HFFc6 (cell line): ENCODE measurements around the gene AATK. TPM values are rescaled to one million over a fixed set of nuclear protein-coding genes. Genes with fewer than 3 reads are reported as not detected.

Experiments
- DNase-seq: peaks from one replicate; pipeline ENCODE4 v3.0.0-alpha.2; 2018
- H3K27ac Mint-ChIP-seq: 2 replicates; pipeline ENCODE4 v1.8.0; 2020; ENCODE audit warnings: mild to moderate bottlenecking, mixed read lengths
- H3K27me3 Mint-ChIP-seq: 2 replicates; pipeline ENCODE4 v1.8.0; 2021; ENCODE audit warnings: mild to moderate bottlenecking, moderate library complexity, mixed read lengths; ENCODE audit not compliant: insufficient read depth
- H3K36me3 Mint-ChIP-seq: 2 replicates; pipeline ENCODE4 v1.8.0; 2021; ENCODE audit warnings: low read depth, mixed read lengths
- H3K4me1 Mint-ChIP-seq: 2 replicates; pipeline ENCODE4 v1.8.0; 2020; ENCODE audit warnings: low read depth, mixed read lengths
- H3K4me3 Mint-ChIP-seq: 2 replicates; pipeline ENCODE4 v1.8.0; 2020; ENCODE audit warnings: mild to moderate bottlenecking, moderate library complexity, mixed read lengths
- H3K9me3 Mint-ChIP-seq: 2 replicates; pipeline ENCODE4 v1.8.0; 2020; ENCODE audit warnings: mild to moderate bottlenecking, mixed read lengths
- CTCF ChIP-seq: fragments of 200-600 bp; sonication (generic); IDR thresholded peaks from 2 replicates; pipeline ENCODE4 v1.5.0; 2021; ENCODE audit warnings: antibody characterized with exemption, mild to moderate bottlenecking
- total RNA-seq, 6 experiments: library from RNA; stranded (reverse); fragmentation: NEBNext Ultra II Directional; extraction: Animal tissue kit (Norgen Biotek cat#: 25700); gene quantifications; 2 replicates in 1 of 6; 3 replicates in 5 of 6; pipeline ENCODE4 v1.2.3, GENCODE V29; 2021

The AATK gene
- total RNA-seq, 6 experiments from 2014 or later: 0.15 to 0.59 (median 0.38) TPM

- DNase-seq: no peak
- TF ChIP-seq CTCF: no peak
- Mint-ChIP-seq H3K27ac (no peak overlapping the region), H3K4me3 (no peak overlapping the region), H3K36me3 (no peaks in the 10 kb centered on the region; the same call in 1 of the 2 replicates), H3K4me1 (no peaks in the 10 kb centered on the region), H3K27me3 (peaks cover 25% of the 10 kb centered on the region), H3K9me3 (peaks cover 5% of the 10 kb centered on the region; the same call in 1 of the 2 replicates)
Measured at GRCh38 chr17:81143717-81144422, 22.2 kb downstream of the AATK start.

GRCh38 chr17:81143200-81143527 is 22.9 kb downstream of the AATK start:
- TF ChIP-seq CTCF: no peak
- no peak overlapping the region for H3K27ac Mint-ChIP-seq
- H3K4me3 Mint-ChIP-seq: no peak overlapping the region
- no peaks in the 10 kb centered on the region; the same call in 1 of the 2 replicates for H3K36me3 Mint-ChIP-seq
- H3K9me3 Mint-ChIP-seq: peaks cover 12% of the 10 kb centered on the region
- H3K27me3 Mint-ChIP-seq: peaks cover 20% of the 10 kb centered on the region
- no peak for DNase-seq
- no peaks in the 10 kb centered on the region for H3K4me1 Mint-ChIP-seq

- Mint-ChIP-seq H3K27me3 (peaks cover 17% of the 10 kb centered on the region), H3K4me3 (no peak overlapping the region), H3K36me3 (no peaks in the 10 kb centered on the region; the same call in 1 of the 2 replicates), H3K4me1 (no peaks in the 10 kb centered on the region), H3K9me3 (peaks cover 18% of the 10 kb centered on the region), H3K27ac (no peak overlapping the region)
- DNase-seq: peak; percentile 57
- peak; percentile 82 for TF ChIP-seq CTCF
Measured at GRCh38 chr17:81142301-81143199, 23.5 kb downstream of the AATK start.

GRCh38 chr17:81140695-81141094 is 25.3 kb downstream of the AATK start:
- no peak overlapping the region for H3K27ac Mint-ChIP-seq
- H3K4me1 Mint-ChIP-seq: no peaks in the 10 kb centered on the region
- no peaks in the 10 kb centered on the region; the same call in 1 of the 2 replicates for H3K36me3 Mint-ChIP-seq
- peaks cover 13% of the 10 kb centered on the region for H3K27me3 Mint-ChIP-seq
- no peak overlapping the region for H3K4me3 Mint-ChIP-seq
- no peak for DNase-seq
- peaks cover 19% of the 10 kb centered on the region for H3K9me3 Mint-ChIP-seq
- TF ChIP-seq CTCF: no peak

- H3K9me3 Mint-ChIP-seq: peaks cover 19% of the 10 kb centered on the region
- no peak overlapping the region for H3K4me3 Mint-ChIP-seq
- H3K27ac Mint-ChIP-seq: no peak overlapping the region
- DNase-seq: no peak
- H3K4me1 Mint-ChIP-seq: no peaks in the 10 kb centered on the region
- TF ChIP-seq CTCF: no peak
- H3K36me3 Mint-ChIP-seq: no peaks in the 10 kb centered on the region; the same call in 1 of the 2 replicates
- peaks cover 11% of the 10 kb centered on the region; the same call in 1 of the 2 replicates for H3K27me3 Mint-ChIP-seq
Measured at GRCh38 chr17:81140018-81140417, 26.0 kb downstream of the AATK start.
